HepG2 (cell line): ENCODE data around the gene WDR53. TPM values are rescaled to one million over a fixed set of nuclear protein-coding genes. Genes with fewer than 3 reads are reported as not detected.

Experiments used
- ATAC-seq: fragments of 200-7000 bp; cut with Tn5 transposase; 3 replicates; pipeline ENCODE4 v1.9.1; 2020; ENCODE audit warnings: mild to moderate bottlenecking, moderate library complexity
- BruUV-seq: library from RNA; stranded (reverse); fragments of 400-500 nt; replicated peaks from 2 replicates; lab custom pipeline; 2021; lab: Mats Ljungman, UMichigan
- CTCF ChIA-PET: fragments of 300-600 bp; formaldehyde crosslinking; extraction: SDS; loops from one replicate; lab custom pipeline; 2021; ENCODE audit warnings: low total read pairs, inconsistent platforms, low intra/inter-chr PET ratio; lab: Yijun Ruan, JAX
- POLR2A ChIA-PET: fragments of 350-600 bp; sonication (Branson Sonifier 250); formaldehyde crosslinking; loops from one replicate; lab custom pipeline; 2020; ENCODE audit warnings: antibody characterized with exemption, inconsistent platforms; lab: Yijun Ruan, JAX
- DNase-seq: peaks from one replicate; pipeline ENCODE4 v3.0.0-alpha.2; 2015; ENCODE audit warnings: low spot score
- FAIRE-seq: peaks from 3 replicates; lab custom pipeline; 2011; peaks lifted over from hg19 to GRCh38; lab: Jason Lieb, UNC
- H2AFZ ChIP-seq: one replicate; pipeline ENCODE4 v1.6.1; 2011; ENCODE audit warnings: low read length, inconsistent platforms
- H3K27ac ChIP-seq: fragments of 300-600 bp; 3 replicates; pipeline ENCODE4 v1.8.0; 2011; ENCODE audit warnings: mixed run types, mild to moderate bottlenecking, mixed read lengths, low read length, inconsistent platforms; ENCODE audit not compliant: insufficient read depth; ENCODE audit errors: extremely low read length
- H3K27me3 ChIP-seq, 2 experiments: fragments of 200-600 bp in 1 of 2; 2 replicates in 1 of 2; 3 replicates in 1 of 2; pipeline versions ENCODE4 v1.6.0 to v1.8.0; 2011; ENCODE audit warnings: low read length in 2 of 2, mild to moderate bottlenecking in 2 of 2, moderate library complexity in 2 of 2, inconsistent platforms in 1 of 2; ENCODE audit not compliant: insufficient read depth in 2 of 2, control insufficient read depth in 1 of 2
- H3K36me3 ChIP-seq, 2 experiments: fragments of 200-600 bp in 1 of 2; replicated peaks in 1 of 2; 2 replicates in 1 of 2; 3 replicates in 1 of 2; pipeline versions ENCODE4 v1.5.1 to v1.8.0; 2011; ENCODE audit warnings: low read length in 2 of 2, inconsistent platforms in 1 of 2; ENCODE audit not compliant: insufficient read depth in 2 of 2, control insufficient read depth in 1 of 2
- H3K4me1 ChIP-seq: 2 replicates; pipeline ENCODE4 v1.5.1; 2012; ENCODE audit warnings: low read length, inconsistent platforms; ENCODE audit not compliant: insufficient read depth
- H3K4me2 ChIP-seq: 2 replicates; pipeline ENCODE4 v1.6.0; 2011; ENCODE audit warnings: low read depth, low read length, inconsistent platforms
- H3K4me3 ChIP-seq, 3 experiments: fragments of 200-600 bp in 1 of 3; sonication (generic), shearing (Covaris generic) in 1 of 3; replicated peaks in 1 of 3; 2 replicates each; pipeline ENCODE4 v1.5.1; 2011 to 2016; ENCODE audit warnings: low read length in 3 of 3, inconsistent platforms in 2 of 3, low read depth in 2 of 3, mild to moderate bottlenecking in 2 of 3, control low read depth in 1 of 3, mixed read lengths in 1 of 3; ENCODE audit not compliant: insufficient read depth in 1 of 3
- H3K79me2 ChIP-seq: one replicate; pipeline ENCODE4 v1.6.1; 2011; ENCODE audit warnings: low read length, inconsistent platforms; ENCODE audit not compliant: insufficient read depth
- H3K9ac ChIP-seq: 2 replicates; pipeline ENCODE4 v1.6.0; 2011; ENCODE audit warnings: mild to moderate bottlenecking, low read depth, low read length, inconsistent platforms; ENCODE audit not compliant: insufficient read depth
- H3K9me3 ChIP-seq: 2 replicates; pipeline ENCODE4 v1.5.1; 2012; ENCODE audit warnings: mild to moderate bottlenecking, low read length
- H4K20me1 ChIP-seq: 2 replicates; pipeline ENCODE4 v1.6.0; 2011; ENCODE audit warnings: inconsistent platforms, mild to moderate bottlenecking, low read length, moderate library complexity; ENCODE audit not compliant: insufficient read depth
- ATAD3A ChIP-seq: sonication (generic); formaldehyde crosslinking; IDR thresholded peaks from 2 replicates; pipeline ENCODE4 v1.4.0; 2020; ENCODE audit warnings: missing genetic modification reagents
- DMTF1 ChIP-seq: sonication (generic); formaldehyde crosslinking; IDR thresholded peaks from 2 replicates; pipeline ENCODE4 v1.4.0; 2020; ENCODE audit warnings: mild to moderate bottlenecking, missing genetic modification reagents
- IKZF4 ChIP-seq: sonication (generic); formaldehyde crosslinking; IDR thresholded peaks from 2 replicates; pipeline ENCODE4 v1.5.1; 2020; ENCODE audit warnings: borderline replicate concordance, mild to moderate bottlenecking, low read depth, missing genetic modification reagents; ENCODE audit errors: not compliant biosample characterization
- KLF6 ChIP-seq: IDR thresholded peaks from 2 replicates; pipeline ENCODE4 v1.8.0; 2016; ENCODE audit warnings: missing biosample characterization, missing genetic modification reagents
- MYPOP ChIP-seq: sonication (generic); formaldehyde crosslinking; IDR thresholded peaks from 2 replicates; pipeline ENCODE4 v1.8.1; 2023; ENCODE audit warnings: mild to moderate bottlenecking, moderate library complexity, missing genetic modification reagents
- SALL1 ChIP-seq: sonication (generic); formaldehyde crosslinking; IDR thresholded peaks from 2 replicates; pipeline ENCODE4 v1.8.0; 2022; ENCODE audit warnings: mild to moderate bottlenecking, missing genetic modification reagents
- SMAD1 ChIP-seq: sonication (generic); formaldehyde crosslinking; IDR thresholded peaks from 2 replicates; pipeline ENCODE4 v1.4.0; 2020; ENCODE audit warnings: missing genetic modification reagents, low read depth, mild to moderate bottlenecking, borderline replicate concordance
- SP5 ChIP-seq: IDR thresholded peaks from 2 replicates; pipeline ENCODE4 v1.6.1; 2016; ENCODE audit warnings: low read depth, borderline replicate concordance
- TAF1 ChIP-seq: sonication (generic); formaldehyde crosslinking; IDR thresholded peaks from 2 replicates; pipeline ENCODE4 v1.4.0; 2020; ENCODE audit warnings: missing genetic modification reagents
- THAP11 ChIP-seq: IDR thresholded peaks from 2 replicates; pipeline ENCODE4 v1.6.1; 2016; ENCODE audit warnings: missing biosample characterization, missing genetic modification reagents
- THAP8 ChIP-seq: sonication (generic); formaldehyde crosslinking; IDR thresholded peaks from 2 replicates; pipeline ENCODE4 v1.5.1; 2020; ENCODE audit warnings: missing genetic modification reagents, mild to moderate bottlenecking, borderline replicate concordance
- ZBTB20 ChIP-seq: sonication (generic); formaldehyde crosslinking; IDR thresholded peaks from 2 replicates; pipeline ENCODE4 v1.8.1; 2023; ENCODE audit warnings: missing genetic modification reagents, low read depth, mild to moderate bottlenecking, borderline replicate concordance
- ZBTB34 ChIP-seq: sonication (generic); formaldehyde crosslinking; IDR thresholded peaks from 2 replicates; pipeline ENCODE4 v1.8.0; 2022; ENCODE audit warnings: mild to moderate bottlenecking, missing genetic modification reagents
- ZMYM3 ChIP-seq: sonication (generic); formaldehyde crosslinking; IDR thresholded peaks from 2 replicates; pipeline ENCODE4 v1.5.1; 2020; ENCODE audit warnings: mild to moderate bottlenecking, missing genetic modification reagents
- ZNF232 ChIP-seq: sonication (generic); formaldehyde crosslinking; IDR thresholded peaks from 2 replicates; pipeline ENCODE4 v1.4.0; 2020; ENCODE audit warnings: missing genetic modification reagents, borderline replicate concordance
- ZNF260 ChIP-seq: sonication (generic); formaldehyde crosslinking; IDR thresholded peaks from 2 replicates; pipeline ENCODE4 v1.4.0; 2020; ENCODE audit warnings: missing genetic modification reagents, low read depth, mild to moderate bottlenecking, borderline replicate concordance
- ZNF264 ChIP-seq: sonication (generic); formaldehyde crosslinking; IDR thresholded peaks from 2 replicates; pipeline ENCODE4 v1.4.0; 2020; ENCODE audit warnings: missing genetic modification reagents
- ZNF672 ChIP-seq: sonication (generic); formaldehyde crosslinking; IDR thresholded peaks from 2 replicates; pipeline ENCODE4 v1.8.1; 2022; ENCODE audit warnings: missing genetic modification reagents
- ZNF713 ChIP-seq: sonication (generic); formaldehyde crosslinking; IDR thresholded peaks from 2 replicates; pipeline ENCODE4 v1.4.0; 2020; ENCODE audit warnings: mild to moderate bottlenecking, missing genetic modification reagents
- WGBS: methylation state at CpG from one replicate; pipeline ENCODE4 v1.1.6; 2017; ENCODE audit warnings: low lambda C conversion rate; 5-methylcytosine and 5-hydroxymethylcytosine counted together
- in situ Hi-C: cut with HindIII; loops from 2 replicates; pipeline ENCODE4 v1.10.0; 2017; ENCODE audit warnings: low pct_unique_long_range_greater_than_20kb; ENCODE audit not compliant: extremely low pct_ligation_motif_present
- intact Hi-C: fragments of 100-400 bp; cut with micrococcal nuclease; formaldehyde crosslinking; loops from one replicate; pipeline ENCODE4 v1.10.0; 2022; ENCODE audit not compliant: unreplicated experiment
- polyA plus RNA-seq, 8 experiments: library from polyadenylated mRNA; depleted of rRNA in 3 of 8; stranded (reverse) in 7 of 8; unstranded in 1 of 8; fragments of >200 nt; fragmentation: Illumina TruSeq in 4 of 8; extraction: Trizol in 4 of 8; gene quantifications; 2 replicates each; pipeline versions ENCODE4 v1.2.1 to v1.2.3, GENCODE V29; 2011 to 2016; ENCODE audit warnings: low read depth in 4 of 8, missing spikeins in 1 of 8, mixed read lengths in 1 of 8; ENCODE audit not compliant: insufficient read depth in 1 of 8
- total RNA-seq, 5 experiments: library from RNA; depleted of rRNA; stranded (reverse); fragments of >200 nt; fragmentation: Illumina TruSeq; extraction: Trizol; gene quantifications; 2 replicates each; pipeline ENCODE4 v1.2.3, GENCODE V29; 2016; ENCODE audit warnings: low read depth in 1 of 5

Gene WDR53
- total and polyA plus RNA-seq, 2 of the 13 experiments (the other 11 are each of a cell fraction or from before 2014, with no cell fraction given): 3.5 to 7.7 TPM

GRCh38 chr3:196519718-196520082 is 48.7 kb downstream of the WDR53 start:
- Histone ChIP-seq H3K79me2 (no peaks in the 10 kb centered on the region), H4K20me1 (no peaks in the 10 kb centered on the region), H3K4me2 (no peak overlapping the region), H3K9me3 (no peaks in the 10 kb centered on the region), H3K4me3 (no peak overlapping the region), H3K9ac (no peak overlapping the region), H2AFZ (no peak overlapping the region), H3K4me1 (peaks cover 19% of the 10 kb centered on the region), H3K27me3 (peaks cover 0 to 17% of the 10 kb centered on the region in 2 experiments; a peak in 2 of 5 replicates), H3K36me3 (no peaks in the 10 kb centered on the region), H3K27ac (no peak overlapping the region)
- no TSS peak for BruUV-seq
- ATAC-seq: no peak
- no peak for DNase-seq
- 26% methylated on average over 5 of the region's 5 CpGs for WGBS
- in situ Hi-C loops: loop anchor here (5.0 to 10.0 kb wide), 2 partner anchors 262 to 495 kb away; no protein-coding TSS in a partner anchor
- ChIA-PET CTCF (interaction anchor here (1.1 to 3.4 kb wide), 4 partner anchors 34 to 494 kb away, joined by 4 to 28 read pairs (median 15); no protein-coding TSS in a partner anchor), POLR2A (interaction anchor here (1.5 kb wide), 1 partner anchor 498 kb away, joined by 3 read pairs; no protein-coding TSS in a partner anchor)
- intact Hi-C loops: loop anchor here (1.0 to 5.0 kb wide), 4 partner anchors 33 to 493 kb away; partner anchors contain the start of gene ZDHHC19
- FAIRE-seq: no peak
- TF ChIP-seq KLF6 (no peak), ZBTB34 (no peak), MYPOP (CRISPR knock-in tag) (no peak), ATAD3A (CRISPR knock-in tag) (no peak), SALL1 (CRISPR knock-in tag) (no peak), IKZF4 (CRISPR knock-in tag) (no peak), ZBTB20 (no peak), ZNF672 (CRISPR knock-in tag) (no peak), ZNF713 (CRISPR knock-in tag) (no peak), THAP8 (CRISPR knock-in tag) (no peak), ZNF232 (no peak), DMTF1 (CRISPR knock-in tag) (no peak), SMAD1 (CRISPR knock-in tag) (no peak), ZNF260 (CRISPR knock-in tag) (no peak), ZNF264 (no peak), TAF1 (CRISPR knock-in tag) (no peak), THAP11 (CRISPR knock-in tag) (no peak), ZMYM3 (CRISPR knock-in tag) (no peak), SP5 (CRISPR knock-in tag) (no peak)
- TF ChIP-seq, all 625 proteins: peak for 0
